ENCODE data around the gene SRSF10.
A peak's percentile ranks its signal among the peaks of the same experiment; 100 is the strongest.

- TF ChIP-seq POLR2AphosphoS5 (IDR thresholded peaks at IDR 0.05; ENCODE audit: low read depth, low read length) (no peak; the same call in 1 of the 2 replicates), EGR1 (IDR thresholded peaks at IDR 0.05; ENCODE audit: low read depth) (peak; percentile 87), JUND (IDR thresholded peaks at IDR 0.05) (no peak), CEBPB (IDR thresholded peaks at IDR 0.05; ENCODE audit: low read depth) (no peak), ELF1 (IDR thresholded peaks at IDR 0.05; ENCODE audit: borderline replicate concordance, low read depth) (peak; percentile 55; the same call in 1 of the 2 replicates)
- TF ChIP-seq, protein P1, sequence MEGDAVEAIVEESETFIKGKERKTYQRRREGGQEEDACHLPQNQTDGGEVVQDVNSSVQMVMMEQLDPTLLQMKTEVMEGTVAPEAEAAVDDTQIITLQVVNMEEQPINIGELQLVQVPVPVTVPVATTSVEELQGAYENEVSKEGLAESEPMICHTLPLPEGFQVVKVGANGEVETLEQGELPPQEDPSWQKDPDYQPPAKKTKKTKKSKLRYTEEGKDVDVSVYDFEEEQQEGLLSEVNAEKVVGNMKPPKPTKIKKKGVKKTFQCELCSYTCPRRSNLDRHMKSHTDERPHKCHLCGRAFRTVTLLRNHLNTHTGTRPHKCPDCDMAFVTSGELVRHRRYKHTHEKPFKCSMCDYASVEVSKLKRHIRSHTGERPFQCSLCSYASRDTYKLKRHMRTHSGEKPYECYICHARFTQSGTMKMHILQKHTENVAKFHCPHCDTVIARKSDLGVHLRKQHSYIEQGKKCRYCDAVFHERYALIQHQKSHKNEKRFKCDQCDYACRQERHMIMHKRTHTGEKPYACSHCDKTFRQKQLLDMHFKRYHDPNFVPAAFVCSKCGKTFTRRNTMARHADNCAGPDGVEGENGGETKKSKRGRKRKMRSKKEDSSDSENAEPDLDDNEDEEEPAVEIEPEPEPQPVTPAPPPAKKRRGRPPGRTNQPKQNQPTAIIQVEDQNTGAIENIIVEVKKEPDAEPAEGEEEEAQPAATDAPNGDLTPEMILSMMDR (IDR thresholded peaks at IDR 0.05 in 2 of 3, conservative IDR thresholded peaks at IDR 0.05 in 1 of 3; ENCODE audit: borderline replicate concordance in 1 of 3, insufficient read depth in 1 of 3, low read depth in 2 of 3, low read length in 2 of 3): peak in 2 of 3 experiments; percentile 17 to 28; a peak in 3 of 6 replicates
- TF ChIP-seq, protein P2, sequence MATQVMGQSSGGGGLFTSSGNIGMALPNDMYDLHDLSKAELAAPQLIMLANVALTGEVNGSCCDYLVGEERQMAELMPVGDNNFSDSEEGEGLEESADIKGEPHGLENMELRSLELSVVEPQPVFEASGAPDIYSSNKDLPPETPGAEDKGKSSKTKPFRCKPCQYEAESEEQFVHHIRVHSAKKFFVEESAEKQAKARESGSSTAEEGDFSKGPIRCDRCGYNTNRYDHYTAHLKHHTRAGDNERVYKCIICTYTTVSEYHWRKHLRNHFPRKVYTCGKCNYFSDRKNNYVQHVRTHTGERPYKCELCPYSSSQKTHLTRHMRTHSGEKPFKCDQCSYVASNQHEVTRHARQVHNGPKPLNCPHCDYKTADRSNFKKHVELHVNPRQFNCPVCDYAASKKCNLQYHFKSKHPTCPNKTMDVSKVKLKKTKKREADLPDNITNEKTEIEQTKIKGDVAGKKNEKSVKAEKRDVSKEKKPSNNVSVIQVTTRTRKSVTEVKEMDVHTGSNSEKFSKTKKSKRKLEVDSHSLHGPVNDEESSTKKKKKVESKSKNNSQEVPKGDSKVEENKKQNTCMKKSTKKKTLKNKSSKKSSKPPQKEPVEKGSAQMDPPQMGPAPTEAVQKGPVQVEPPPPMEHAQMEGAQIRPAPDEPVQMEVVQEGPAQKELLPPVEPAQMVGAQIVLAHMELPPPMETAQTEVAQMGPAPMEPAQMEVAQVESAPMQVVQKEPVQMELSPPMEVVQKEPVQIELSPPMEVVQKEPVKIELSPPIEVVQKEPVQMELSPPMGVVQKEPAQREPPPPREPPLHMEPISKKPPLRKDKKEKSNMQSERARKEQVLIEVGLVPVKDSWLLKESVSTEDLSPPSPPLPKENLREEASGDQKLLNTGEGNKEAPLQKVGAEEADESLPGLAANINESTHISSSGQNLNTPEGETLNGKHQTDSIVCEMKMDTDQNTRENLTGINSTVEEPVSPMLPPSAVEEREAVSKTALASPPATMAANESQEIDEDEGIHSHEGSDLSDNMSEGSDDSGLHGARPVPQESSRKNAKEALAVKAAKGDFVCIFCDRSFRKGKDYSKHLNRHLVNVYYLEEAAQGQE (IDR thresholded peaks at IDR 0.05; ENCODE audit: low read depth): no peak
Observed at GRCh38 chr1:23958810-23959460, 21.2 kb downstream of the SRSF10 start.
